Mesendoderm (in vitro differentiated cells): ENCODE results near the gene SMCO4.

Source experiments
- DNase-seq: peaks from one replicate; pipeline ENCODE4 v3.0.0; 2013
- H2AK5ac ChIP-seq: 2 replicates; pipeline ENCODE4 v1.6.1; 2013; ENCODE audit warnings: low read length, inconsistent platforms
- H2BK120ac ChIP-seq: 2 replicates; pipeline ENCODE4 v1.6.1; 2013; ENCODE audit warnings: low read depth, mild to moderate bottlenecking, low read length, moderate library complexity, mixed read lengths
- H2BK15ac ChIP-seq: replicated peaks from 2 replicates; pipeline ENCODE4 v1.6.1; 2013; ENCODE audit warnings: low read depth, mild to moderate bottlenecking, moderate library complexity
- H2BK5ac ChIP-seq: 2 replicates; pipeline ENCODE4 v1.6.1; 2013; ENCODE audit warnings: low read length, inconsistent platforms
- H3K18ac ChIP-seq: 2 replicates; pipeline ENCODE4 v1.6.1; 2013; ENCODE audit warnings: mild to moderate bottlenecking, low read length, mixed read lengths
- H3K23ac ChIP-seq: one replicate; pipeline ENCODE4 v1.6.1; 2013; ENCODE audit warnings: low read length
- H3K27ac ChIP-seq: 2 replicates; pipeline ENCODE4 v1.5.1; 2013; ENCODE audit warnings: low read depth, mild to moderate bottlenecking, inconsistent platforms, low read length, moderate library complexity
- H3K27me3 ChIP-seq: 2 replicates; pipeline ENCODE4 v1.6.1; 2013; ENCODE audit warnings: low read length, control low read depth, mild to moderate bottlenecking, inconsistent platforms; ENCODE audit not compliant: insufficient read depth, poor library complexity
- H3K36me3 ChIP-seq: 2 replicates; pipeline ENCODE4 v1.6.1; 2013; ENCODE audit warnings: low read length, inconsistent platforms; ENCODE audit not compliant: control insufficient read depth, insufficient read depth
- H3K4ac ChIP-seq: one replicate; pipeline ENCODE4 v1.6.1; 2013; ENCODE audit warnings: low read depth, mild to moderate bottlenecking, low read length, moderate library complexity
- H3K4me1 ChIP-seq: 2 replicates; pipeline ENCODE4 v1.6.1; 2013; ENCODE audit warnings: low read depth, low read length, inconsistent platforms; ENCODE audit not compliant: control insufficient read depth
- H3K4me2 ChIP-seq: 2 replicates; pipeline ENCODE4 v1.6.1; 2013; ENCODE audit warnings: low read length
- H3K4me3 ChIP-seq: 2 replicates; pipeline ENCODE4 v1.5.1; 2013; ENCODE audit warnings: mild to moderate bottlenecking, low read length
- H3K56ac ChIP-seq: one replicate; pipeline ENCODE4 v1.6.1; 2013; ENCODE audit warnings: low read length
- H3K79me1 ChIP-seq: 2 replicates; pipeline ENCODE4 v1.6.1; 2013; ENCODE audit warnings: low read length, inconsistent platforms
- H3K79me2 ChIP-seq: 2 replicates; pipeline ENCODE4 v1.6.1; 2013; ENCODE audit warnings: mild to moderate bottlenecking, low read length; ENCODE audit not compliant: control insufficient read depth, insufficient read depth
- H3K9ac ChIP-seq: 2 replicates; pipeline ENCODE4 v1.6.1; 2013; ENCODE audit warnings: low read length, inconsistent platforms
- H4K5ac ChIP-seq: one replicate; pipeline ENCODE4 v1.6.1; 2013; ENCODE audit warnings: low read length
- H4K8ac ChIP-seq: one replicate; pipeline ENCODE4 v1.6.1; 2013; ENCODE audit warnings: low read depth, mild to moderate bottlenecking, control low read depth, low read length, moderate library complexity
- WGBS: extraction: QIAGEN DNeasy Blood & Tissue Kit; methylation state at CpG from one replicate; pipeline ENCODE4 v1.1.7; 2013; ENCODE audit warnings: low lambda C conversion rate, missing lambda C conversion rate; ENCODE audit not compliant: insufficient coverage; ENCODE audit errors: extremely low coverage; 5-methylcytosine and 5-hydroxymethylcytosine counted together

SMCO4 gene

GRCh38 chr11:93505703-93506102, 37.5 kb downstream of the SMCO4 start:
- H3K27ac ChIP-seq: no peak overlapping the region

GRCh38 chr11:93504110-93505095, 38.8 kb downstream of the SMCO4 start:
- WGBS: no CpG with 5 or more reads among the region's 3 CpGs
- H3K9ac ChIP-seq: no peak overlapping the region

More at GRCh38 chr11:93505703-93506102, 37.5 kb downstream of the SMCO4 start:
- no peak overlapping the region for H3K18ac ChIP-seq
- no peaks in the 10 kb centered on the region for H3K4me1 ChIP-seq
- H4K5ac ChIP-seq: no peak overlapping the region
- no peak overlapping the region for H3K4ac ChIP-seq
- H2BK120ac ChIP-seq: no peak overlapping the region
- DNase-seq: no peak
- no peaks in the 10 kb centered on the region for H3K79me2 ChIP-seq
- H3K36me3 ChIP-seq: no peaks in the 10 kb centered on the region
- H3K79me1 ChIP-seq: peaks cover 2% of the 10 kb centered on the region
- no peak overlapping the region for H2BK15ac ChIP-seq
- no peak overlapping the region for H3K23ac ChIP-seq
- no peak overlapping the region for H3K4me2 ChIP-seq
- no peak overlapping the region for H3K56ac ChIP-seq
- no peak overlapping the region for H3K9ac ChIP-seq
- no peak overlapping the region for H2BK5ac ChIP-seq
- H3K4me3 ChIP-seq: no peak overlapping the region
- H3K27me3 ChIP-seq: no peaks in the 10 kb centered on the region
- H4K8ac ChIP-seq: no peak overlapping the region
- no peak overlapping the region for H2AK5ac ChIP-seq
- no CpG with 5 or more reads among the region's 3 CpGs for WGBS

GRCh38 chr11:93501856-93502255, 41.3 kb downstream of the SMCO4 start:
- Histone ChIP-seq H4K5ac (no peak overlapping the region), H2BK15ac (no peak overlapping the region), H4K8ac (no peak overlapping the region), H2BK120ac (no peak overlapping the region), H3K18ac (no peak overlapping the region), H3K27me3 (no peaks in the 10 kb centered on the region), H3K4ac (no peak overlapping the region), H2BK5ac (no peak overlapping the region), H3K79me2 (no peaks in the 10 kb centered on the region), H3K23ac (no peak overlapping the region), H3K4me2 (no peak overlapping the region), H3K36me3 (no peaks in the 10 kb centered on the region), H3K9ac (no peak overlapping the region), H2AK5ac (no peak overlapping the region), H3K56ac (no peak overlapping the region), H3K79me1 (peaks cover 3% of the 10 kb centered on the region), H3K4me3 (no peak overlapping the region), H3K27ac (no peak overlapping the region), H3K4me1 (peaks cover 15% of the 10 kb centered on the region)
- DNase-seq: no peak
- no CpG with 5 or more reads among the region's 2 CpGs for WGBS

More at GRCh38 chr11:93504110-93505095, 38.8 kb downstream of the SMCO4 start:
- Histone ChIP-seq H4K8ac (no peak overlapping the region), H3K56ac (no peak overlapping the region), H3K18ac (no peak overlapping the region), H2BK5ac (no peak overlapping the region), H3K27ac (no peak overlapping the region), H3K4me2 (no peak overlapping the region), H3K79me1 (peaks cover 2% of the 10 kb centered on the region), H3K4me1 (peaks cover 1% of the 10 kb centered on the region), H4K5ac (no peak overlapping the region), H2BK120ac (no peak overlapping the region), H3K23ac (no peak overlapping the region), H3K27me3 (no peaks in the 10 kb centered on the region), H3K79me2 (no peaks in the 10 kb centered on the region), H2BK15ac (no peak overlapping the region), H3K36me3 (no peaks in the 10 kb centered on the region), H2AK5ac (no peak overlapping the region), H3K4ac (no peak overlapping the region), H3K4me3 (no peak overlapping the region)
- DNase-seq: no peak

GRCh38 chr11:93500759-93501158, 42.4 kb downstream of the SMCO4 start:
- no peak overlapping the region for H4K5ac ChIP-seq
- no peaks in the 10 kb centered on the region for H3K36me3 ChIP-seq
- no peak overlapping the region for H3K4me3 ChIP-seq
- no peak overlapping the region for H3K4ac ChIP-seq
- peaks cover 3% of the 10 kb centered on the region for H3K79me1 ChIP-seq
- no peak overlapping the region for H3K9ac ChIP-seq
- no peak overlapping the region for H2BK15ac ChIP-seq
- H3K23ac ChIP-seq: no peak overlapping the region
- no peak overlapping the region for H3K18ac ChIP-seq
- no peak overlapping the region for H2BK5ac ChIP-seq
- H2BK120ac ChIP-seq: no peak overlapping the region
- no CpG with 5 or more reads among the region's 5 CpGs for WGBS
- no peak for DNase-seq
- H3K27ac ChIP-seq: no peak overlapping the region
- no peak overlapping the region for H4K8ac ChIP-seq
- H2AK5ac ChIP-seq: no peak overlapping the region
- H3K79me2 ChIP-seq: no peaks in the 10 kb centered on the region
- no peak overlapping the region for H3K56ac ChIP-seq
- H3K4me2 ChIP-seq: no peak overlapping the region
- peaks cover 15% of the 10 kb centered on the region for H3K4me1 ChIP-seq
- H3K27me3 ChIP-seq: no peaks in the 10 kb centered on the region

- Histone ChIP-seq H3K27ac (no peak overlapping the region), H3K4me3 (no peak overlapping the region), H3K4me2 (no peak overlapping the region), H3K9ac (no peak overlapping the region), H2BK5ac (no peak overlapping the region), H3K23ac (no peak overlapping the region), H3K18ac (peak overlapping the region; percentile 4), H3K36me3 (no peaks in the 10 kb centered on the region), H3K4me1 (peaks cover 15% of the 10 kb centered on the region), H3K27me3 (no peaks in the 10 kb centered on the region), H2BK120ac (no peak overlapping the region), H2AK5ac (no peak overlapping the region), H2BK15ac (no peak overlapping the region), H3K4ac (no peak overlapping the region), H3K79me2 (no peaks in the 10 kb centered on the region), H3K79me1 (peaks cover 8% of the 10 kb centered on the region), H4K5ac (no peak overlapping the region), H3K56ac (no peak overlapping the region), H4K8ac (no peak overlapping the region)
- WGBS: no CpG with 5 or more reads among the region's 9 CpGs
- DNase-seq: peak; percentile 88
Observed at GRCh38 chr11:93498641-93499040, 44.5 kb downstream of the SMCO4 start.
